Heart left ventricle (tissue), 13 donors: ENCODE measurements around the gene PHKA2.

Experiments used
- CTCF ChIP-seq, 12 donors: fragments of 200-600 bp; sonication (generic) in 4 of 12; IDR thresholded peaks; one replicate each; pipeline versions ENCODE4 v1.5.0 to v1.8.0; 2018 to 2022; ENCODE audit warnings: antibody characterized with exemption in 12 of 12, mild to moderate bottlenecking in 5 of 12
- POLR2A ChIP-seq, 2 donors: fragments of 450-650 bp; IDR thresholded peaks; one replicate each; pipeline ENCODE4 v1.6.1; 2017; ENCODE audit warnings: antibody characterized with exemption in 2 of 2, mild to moderate bottlenecking in 2 of 2, moderate library complexity in 2 of 2
- donor health status: ischemic (EF 13 %, LVEDD 7.1; RV severe dilation, severe dysfunction).
- donor health status: DM: no; HTN: yes; CAD: no.
- donor health status: DM: no; HTN: no; CAD: no.
- donor health status: ischemic (EF 25% LVEDD 6.9; RV normal size, moderate dysfunction).
- donor health status: ischemic (EF 25% LVEDD 5.7; RV mildly dilated, moderate dysfunction).
- donor health status: ischemic (EF 35%, LVEDD 5.7; RV mildly dilated, moderate dysfunction).
- donor health status: nonischemic (EF 11% LVEDD 7.7; RV severe dilation, severe dysfunction).
- donor health status: DM: yes; HTN: yes; CAD: no.
- donor health status: PGD.
- donor health status: ischemic (EF 29% LVEDD 5.4; RV normal size, mild dysfunction).
- donor health status: nonischemic (EF 23%, LVEDD 6.1; RV moderate dilation, normal function).

GRCh38 chrX:18900401-18900976 lies 83.4 kb downstream of the PHKA2 start:
- TF ChIP-seq POLR2A (IDR thresholded peaks at IDR 0.05) (no peak), CTCF (IDR thresholded peaks at IDR 0.05) (no peak)
